ENCODE results near the gene MST1.

Gene MST1

DNA sequence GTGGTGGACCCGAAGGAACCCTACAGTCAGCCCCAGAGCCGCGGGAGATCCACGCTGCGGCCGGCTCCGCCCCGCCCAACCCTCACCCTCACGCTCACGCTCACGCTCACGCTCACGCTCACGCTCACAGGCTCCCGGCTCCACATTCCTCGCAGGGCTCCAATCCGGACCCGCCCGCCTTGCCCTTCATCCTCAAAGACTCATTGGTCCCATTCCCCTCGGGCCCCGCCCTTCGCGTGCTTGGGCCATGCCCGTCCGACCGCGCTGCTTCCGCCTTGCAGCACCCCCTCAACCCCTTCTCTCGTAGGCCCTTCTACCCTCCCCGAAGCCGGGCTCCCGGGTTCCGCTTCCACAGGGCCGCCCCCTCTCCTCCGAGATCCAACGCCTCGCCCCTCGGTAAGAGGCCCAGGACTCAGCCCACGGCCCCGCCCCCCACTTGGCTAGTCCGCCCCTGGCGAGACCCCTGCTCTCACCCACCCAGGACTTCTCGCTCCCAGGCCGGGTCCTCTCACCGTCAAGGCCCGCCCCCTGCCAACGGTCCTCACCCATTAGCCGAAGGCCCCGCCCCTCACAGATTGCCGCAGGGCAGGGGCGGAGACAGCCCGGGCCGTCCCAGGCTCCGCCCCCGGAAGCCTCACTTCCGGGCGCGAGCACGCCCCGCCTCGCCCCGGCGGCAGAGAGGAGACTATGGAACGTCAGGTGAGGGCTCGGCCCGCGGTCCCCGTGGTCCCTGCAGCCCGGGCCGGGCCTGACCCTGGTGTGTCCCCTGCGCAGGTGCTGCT lies 15.4 kb downstream of the MST1 start, which contains the start of gene APEH:
TSS of gene APEH (plus strand) at position 637 of the 782 bp plus-strand sequence. CDS start at position 688, 51 bp downstream.
- DNase-seq: no peak

- no peak for DNase-seq
These were observed 16.1 kb downstream of the MST1 start for GRCh38 chr3:49673121-49673714.

GRCh38 chr3:49671291-49672288 lies 17.7 kb downstream of the MST1 start:
- no peak for DNase-seq

- DNase-seq: no peak
These were observed 18.4 kb downstream of the MST1 start for GRCh38 chr3:49670940-49671290.

GRCh38 chr3:49669352-49669751 lies 19.9 kb downstream of the MST1 start:
- DNase-seq: no peak

DNA sequence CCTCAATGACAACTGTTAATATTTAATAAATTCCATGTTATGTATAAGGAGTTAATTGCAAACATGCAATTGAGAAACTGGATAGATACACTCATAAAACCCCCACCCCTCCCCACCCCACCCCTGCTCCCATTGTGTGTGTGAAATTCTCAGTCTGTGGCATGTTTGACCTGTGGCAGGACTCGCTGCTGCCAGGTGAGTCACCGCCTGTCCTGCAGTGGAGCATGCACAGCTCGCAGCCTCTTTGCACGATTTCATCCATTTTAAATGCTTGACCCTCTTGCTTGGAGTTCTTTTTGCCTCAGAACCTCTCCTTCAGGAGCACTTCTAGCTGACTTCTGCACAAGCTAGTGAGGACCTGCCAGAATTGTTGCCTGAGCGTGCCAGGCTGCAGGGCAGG lies 20.4 kb downstream of the MST1 start:
- no peak for DNase-seq

- no peak for DNase-seq
These were observed 20.9 kb downstream of the MST1 start for GRCh38 chr3:49668414-49668797.

GRCh38 chr3:49667701-49668413 lies 21.4 kb downstream of the MST1 start:
- DNase-seq: no peak

DNA sequence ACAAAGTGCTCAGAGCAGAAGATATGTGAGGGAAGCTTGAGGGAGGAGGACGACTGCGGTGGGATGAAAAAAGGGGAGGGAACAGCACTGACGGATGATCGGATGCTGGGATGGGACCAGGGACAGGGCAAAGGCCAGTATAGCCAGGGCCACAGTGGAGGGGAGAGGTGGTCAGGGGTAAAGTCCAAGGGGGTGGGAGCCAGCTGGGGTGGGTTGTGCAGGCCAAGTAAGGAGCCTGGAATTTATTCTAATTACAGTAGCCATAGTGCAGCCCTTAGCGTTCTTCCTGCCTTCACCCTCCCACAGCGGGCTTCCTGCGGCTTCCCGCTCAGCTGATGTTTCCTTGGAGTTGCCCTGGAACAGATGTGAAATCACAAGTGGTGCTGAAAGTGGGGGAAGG lies 22.7 kb downstream of the MST1 start:
- no peak for DNase-seq

DNA sequence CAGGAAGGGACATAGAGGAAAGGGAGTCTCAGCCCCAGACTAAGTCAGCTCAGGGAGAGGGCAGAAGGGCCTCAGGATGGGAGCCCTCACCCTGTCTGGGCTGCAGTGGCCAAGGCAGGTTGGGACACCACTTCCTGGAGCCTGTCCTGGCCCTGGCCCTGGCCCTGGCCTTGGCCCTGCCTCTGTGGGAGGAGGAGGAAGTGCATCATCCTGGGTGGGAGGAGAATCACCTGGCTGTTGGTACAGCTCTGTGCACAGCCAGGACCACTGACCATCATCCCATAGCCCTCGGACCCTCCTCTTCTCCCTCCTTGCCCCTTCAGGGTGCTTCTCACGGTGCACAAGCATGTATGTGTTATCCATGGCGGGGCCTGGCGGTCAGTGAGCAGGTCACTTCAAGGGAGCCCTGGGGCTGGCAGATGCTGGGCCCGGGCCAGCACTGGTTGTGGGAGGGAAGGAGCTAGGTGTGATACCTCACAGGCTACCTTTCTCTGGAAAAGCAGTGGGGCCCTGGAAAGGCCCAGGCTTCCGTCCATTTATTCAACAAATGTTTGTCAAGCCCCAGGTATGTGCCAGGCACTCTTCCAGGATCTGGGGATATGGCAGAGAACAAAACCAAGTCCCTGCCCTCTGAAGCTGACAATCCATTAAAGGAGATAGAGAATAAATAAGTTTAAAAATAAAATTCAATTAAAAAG lies 23.3 kb downstream of the MST1 start:
- no peak for DNase-seq

- no peak for DNase-seq
These were observed 25.0 kb downstream of the MST1 start for GRCh38 chr3:49664300-49664699.

DNA sequence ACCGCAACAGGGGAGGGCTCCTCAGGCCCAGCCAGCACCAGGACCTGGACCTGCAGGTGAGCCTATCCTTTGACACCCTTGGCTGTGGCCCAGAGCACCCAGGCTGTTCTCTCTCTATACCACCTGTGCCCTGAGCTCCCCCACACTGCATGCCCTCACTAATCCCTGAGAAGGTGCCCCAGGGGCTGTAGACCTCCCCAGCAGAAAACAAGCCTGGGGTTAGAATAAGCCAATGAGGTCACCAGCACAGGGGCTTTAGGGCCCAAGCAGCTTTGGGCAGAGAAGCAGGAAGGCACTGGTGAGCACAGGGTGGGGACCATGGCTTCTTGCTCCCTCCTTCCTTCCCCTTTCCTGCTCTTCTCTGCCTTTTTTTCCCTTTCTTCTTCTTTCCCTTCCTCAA lies 25.4 kb downstream of the MST1 start:
- DNase-seq: no peak

DNA sequence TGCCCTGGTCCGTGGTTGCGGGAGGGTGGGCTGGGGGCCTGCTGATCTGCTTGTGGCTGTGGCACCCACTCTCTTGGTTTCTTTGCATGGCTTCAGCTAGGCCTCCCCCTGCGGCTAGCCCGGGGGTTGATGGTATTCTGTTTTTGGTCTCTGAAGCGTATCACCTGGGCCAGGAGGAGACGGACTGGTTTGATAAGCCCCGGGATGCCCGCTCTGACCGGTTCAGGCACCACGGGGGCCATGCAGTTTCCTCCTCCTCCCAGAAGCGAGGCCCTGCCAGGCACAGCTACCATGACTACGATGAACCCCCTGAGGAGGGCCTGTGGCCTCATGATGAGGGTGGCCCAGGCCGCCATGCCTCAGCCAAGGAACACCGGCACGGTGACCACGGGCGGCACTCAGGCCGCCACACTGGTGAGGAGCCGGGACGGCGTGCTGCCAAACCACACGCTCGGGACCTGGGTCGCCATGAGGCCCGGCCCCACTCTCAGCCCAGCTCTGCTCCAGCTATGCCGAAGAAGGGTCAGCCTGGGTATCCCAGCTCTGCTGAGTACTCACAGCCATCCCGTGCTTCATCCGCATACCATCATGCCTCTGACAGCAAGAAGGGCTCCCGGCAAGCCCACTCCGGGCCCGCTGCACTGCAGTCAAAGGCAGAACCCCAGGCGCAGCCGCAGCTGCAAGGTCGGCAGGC lies 26.4 kb downstream of the MST1 start:
- no peak for DNase-seq

DNA sequence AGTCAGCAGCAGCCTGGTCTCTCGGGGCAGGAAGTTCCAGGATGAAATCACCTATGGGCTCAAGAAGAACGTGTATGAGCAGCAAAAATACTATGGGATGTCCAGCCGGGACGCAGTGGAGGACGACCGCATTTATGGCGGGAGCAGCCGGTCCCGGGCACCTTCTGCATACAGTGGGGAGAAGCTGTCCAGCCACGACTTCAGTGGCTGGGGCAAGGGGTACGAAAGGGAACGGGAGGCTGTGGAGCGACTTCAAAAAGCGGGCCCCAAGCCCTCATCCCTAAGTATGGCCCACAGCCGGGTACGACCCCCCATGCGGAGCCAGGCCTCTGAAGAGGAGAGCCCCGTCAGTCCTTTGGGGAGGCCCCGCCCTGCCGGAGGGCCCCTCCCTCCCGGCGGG lies 27.3 kb downstream of the MST1 start:
- no peak for DNase-seq

DNA sequence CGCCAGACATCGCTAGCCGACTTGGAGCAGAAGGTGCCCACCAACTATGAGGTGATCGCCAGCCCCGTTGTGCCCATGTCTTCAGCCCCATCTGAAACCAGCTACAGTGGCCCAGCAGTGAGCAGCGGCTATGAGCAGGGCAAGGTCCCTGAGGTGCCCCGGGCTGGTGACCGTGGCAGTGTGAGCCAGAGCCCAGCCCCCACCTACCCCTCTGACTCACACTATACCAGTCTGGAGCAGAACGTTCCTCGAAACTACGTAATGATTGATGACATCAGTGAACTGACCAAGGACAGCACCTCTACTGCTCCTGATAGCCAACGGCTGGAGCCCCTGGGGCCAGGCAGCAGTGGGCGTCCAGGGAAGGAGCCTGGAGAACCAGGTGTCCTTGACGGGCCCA lies 28.0 kb downstream of the MST1 start:
- DNase-seq: no peak

GRCh38 chr3:49659756-49660155 lies 29.5 kb downstream of the MST1 start:
- no peak for DNase-seq

DNA sequence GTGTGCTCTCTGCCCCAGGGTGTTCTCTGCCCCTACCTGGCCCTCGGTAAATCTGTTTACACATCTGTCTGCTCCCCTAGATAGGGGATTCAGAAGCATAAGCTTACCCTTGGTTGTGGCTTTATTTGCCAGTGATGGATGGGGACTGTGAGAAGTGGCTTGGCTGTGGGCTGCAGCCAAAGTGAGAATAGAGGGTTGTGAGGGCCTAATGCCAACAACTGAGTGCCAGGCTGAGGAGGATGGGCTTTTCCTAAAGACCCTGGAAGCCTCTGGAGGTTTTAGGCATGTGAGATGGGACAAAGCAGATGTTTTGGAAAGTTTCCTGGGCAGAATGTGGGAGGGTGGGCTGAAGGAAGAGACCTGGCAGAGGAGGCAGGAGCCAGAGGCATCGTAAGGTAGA lies 30.6 kb downstream of the MST1 start:
- no peak for DNase-seq

GRCh38 chr3:49657208-49657915 lies 31.9 kb downstream of the MST1 start:
- no peak for DNase-seq

GRCh38 chr3:49656541-49657112 lies 32.6 kb downstream of the MST1 start:
- no peak for DNase-seq

DNA sequence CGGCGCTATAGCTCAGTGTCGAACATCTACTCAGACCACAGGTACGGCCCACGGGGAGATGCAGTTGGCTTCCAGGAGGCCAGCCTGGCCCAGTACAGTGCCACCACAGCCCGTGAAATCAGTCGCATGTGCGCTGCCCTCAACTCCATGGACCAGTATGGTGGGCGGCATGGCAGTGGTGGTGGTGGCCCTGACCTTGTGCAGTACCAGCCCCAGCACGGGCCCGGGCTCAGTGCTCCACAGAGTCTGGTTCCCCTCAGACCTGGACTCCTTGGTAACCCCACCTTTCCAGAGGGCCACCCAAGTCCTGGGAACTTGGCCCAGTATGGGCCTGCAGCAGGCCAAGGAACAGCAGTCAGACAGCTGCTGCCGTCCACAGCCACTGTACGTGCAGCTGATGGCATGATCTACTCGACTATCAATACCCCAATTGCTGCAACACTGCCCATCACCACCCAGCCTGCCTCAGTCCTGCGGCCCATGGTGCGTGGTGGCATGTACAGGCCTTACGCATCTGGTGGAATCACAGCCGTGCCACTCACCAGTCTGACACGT lies 33.5 kb downstream of the MST1 start:
- no peak for DNase-seq
